Neural cell (in vitro differentiated cells): ENCODE data around the gene STEAP2. TPM values are rescaled to one million over a fixed set of nuclear protein-coding genes. Genes with fewer than 3 reads are reported as not detected.

Source experiments
- H2AFZ ChIP-seq: fragments of 200-600, 300-800 bp; sonication (generic), shearing (Covaris generic); 2 replicates; pipeline ENCODE4 v1.6.0; 2014; ENCODE audit warnings: low read depth, mild to moderate bottlenecking, antibody characterized with exemption, low read length, moderate library complexity
- H3F3A ChIP-seq: fragments of 200-600 bp; shearing (Covaris generic); 2 replicates; pipeline ENCODE4 v1.6.1; 2016; ENCODE audit warnings: mild to moderate bottlenecking, moderate library complexity, mixed read lengths, antibody characterized with exemption, low read length; ENCODE audit not compliant: insufficient read depth, poor library complexity, severe bottlenecking
- H3K27ac ChIP-seq: fragments of 200-600, 300-800 bp; sonication (generic), shearing (Covaris generic); 2 replicates; pipeline ENCODE4 v1.5.1; 2014; ENCODE audit warnings: mild to moderate bottlenecking, low read length, moderate library complexity
- H3K27me3 ChIP-seq: fragments of 300-800, 200-600 bp; sonication (generic), shearing (Covaris generic); 2 replicates; pipeline ENCODE4 v1.6.0; 2014; ENCODE audit warnings: mild to moderate bottlenecking, low read depth, low read length, moderate library complexity; ENCODE audit not compliant: insufficient read depth
- H3K36me3 ChIP-seq: fragments of 300-800, 200-600 bp; sonication (generic), shearing (Covaris generic); 2 replicates; pipeline ENCODE4 v1.5.1; 2014; ENCODE audit warnings: mild to moderate bottlenecking, antibody characterized with exemption, low read length, moderate library complexity; ENCODE audit not compliant: insufficient read depth
- H3K4me2 ChIP-seq: fragments of 300-800, 200-600 bp; sonication (generic), shearing (Covaris generic); 2 replicates; pipeline ENCODE4 v1.6.0; 2014; ENCODE audit warnings: mild to moderate bottlenecking, low read length
- H3K4me3 ChIP-seq: fragments of 300-800, 200-600 bp; sonication (generic), shearing (Covaris generic); 2 replicates; pipeline ENCODE4 v1.5.1; 2014; ENCODE audit warnings: mild to moderate bottlenecking, low read length, moderate library complexity
- H3K79me2 ChIP-seq: fragments of 200-600 bp; shearing (Covaris generic); replicated peaks from 2 replicates; pipeline ENCODE4 v1.6.0; 2014; ENCODE audit warnings: mild to moderate bottlenecking, low read length, moderate library complexity; ENCODE audit not compliant: insufficient read depth
- H3K9ac ChIP-seq: fragments of 300-800, 200-600 bp; sonication (generic), shearing (Covaris generic); 2 replicates; pipeline ENCODE4 v1.6.1; 2016; ENCODE audit warnings: mild to moderate bottlenecking, low read length, mixed read lengths
- H3K9me2 ChIP-seq: fragments of 200-600 bp; shearing (Covaris generic); 2 replicates; pipeline ENCODE4 v1.6.1; 2016; ENCODE audit warnings: mild to moderate bottlenecking, low read length, mixed read lengths; ENCODE audit not compliant: insufficient read depth
- H3K9me3 ChIP-seq: fragments of 200-600, 300-800 bp; sonication (generic), shearing (Covaris generic); 2 replicates; pipeline ENCODE4 v1.6.1; 2016; ENCODE audit warnings: mild to moderate bottlenecking, mixed run types, low read length, moderate library complexity, mixed read lengths
- H4K20me1 ChIP-seq: fragments of 200-600 bp; shearing (Covaris generic); 2 replicates; pipeline ENCODE4 v1.6.1; 2016; ENCODE audit warnings: mild to moderate bottlenecking, mixed run types; ENCODE audit not compliant: insufficient read depth
- CTCF ChIP-seq: fragments of 450-650 bp; IDR thresholded peaks from 2 replicates; pipeline ENCODE4 v1.5.1; 2014; ENCODE audit warnings: antibody characterized with exemption, mild to moderate bottlenecking, moderate library complexity; ENCODE audit not compliant: poor library complexity, severe bottlenecking
- EP300 ChIP-seq: fragments of 450-650 bp; conservative IDR thresholded peaks from 2 replicates; pipeline ENCODE4 v1.6.1; 2014; ENCODE audit warnings: antibody characterized with exemption, mild to moderate bottlenecking, moderate library complexity; ENCODE audit not compliant: poor library complexity, severe bottlenecking
- EZH2 ChIP-seq: fragments of 200-600, 300-800 bp; shearing (Covaris generic), sonication (generic); IDR thresholded peaks from 2 replicates; pipeline ENCODE4 v1.6.1; 2014; ENCODE audit warnings: antibody characterized with exemption, low read length, borderline replicate concordance, mild to moderate bottlenecking; ENCODE audit not compliant: insufficient read depth, poor library complexity, severe bottlenecking
- MXI1 ChIP-seq: fragments of 450-650 bp; conservative IDR thresholded peaks from 2 replicates; pipeline ENCODE4 v1.6.1; 2014; ENCODE audit warnings: antibody characterized with exemption, mild to moderate bottlenecking; ENCODE audit not compliant: poor library complexity, severe bottlenecking
- POLR2AphosphoS5 ChIP-seq: IDR thresholded peaks from 2 replicates; pipeline ENCODE4 v1.6.1; 2012
- RAD21 ChIP-seq: fragments of 450-650 bp; conservative IDR thresholded peaks from 2 replicates; pipeline ENCODE4 v1.6.1; 2014; ENCODE audit warnings: antibody characterized with exemption, mild to moderate bottlenecking, moderate library complexity
- REST ChIP-seq: IDR thresholded peaks from 2 replicates; pipeline ENCODE4 v1.6.1; 2012; ENCODE audit warnings: borderline replicate concordance
- SMC3 ChIP-seq: fragments of 450-650 bp; conservative IDR thresholded peaks from 2 replicates; pipeline ENCODE4 v1.6.1; 2014; ENCODE audit warnings: antibody characterized with exemption, mild to moderate bottlenecking, moderate library complexity; ENCODE audit not compliant: poor library complexity
- TAF1 ChIP-seq: IDR thresholded peaks from 2 replicates; pipeline ENCODE4 v1.6.1; 2012; ENCODE audit warnings: low read depth
- polyA plus RNA-seq: library from polyadenylated mRNA; depleted of rRNA; stranded (reverse); fragments of >200 nt; gene quantifications from 2 replicates; pipeline ENCODE4 v1.2.3, GENCODE V29; 2014

Gene STEAP2
- polyA plus RNA-seq, 1 donor from 2014 or later, result 5.9 TPM

GRCh38 chr7:90169891-90170290, 41.6 kb upstream of the STEAP2 start:
- Histone ChIP-seq H3K36me3 (no peaks in the 10 kb centered on the region), H3K9ac (no peak overlapping the region), H2AFZ (no peak overlapping the region), H3K27ac (no peak overlapping the region), H3F3A (no peaks in the 10 kb centered on the region), H3K4me3 (no peak overlapping the region), H4K20me1 (no peaks in the 10 kb centered on the region), H3K9me2 (no peaks in the 10 kb centered on the region), H3K9me3 (no peaks in the 10 kb centered on the region), H3K27me3 (no peaks in the 10 kb centered on the region), H3K79me2 (no peaks in the 10 kb centered on the region), H3K4me2 (no peak overlapping the region)
- TF ChIP-seq REST (no peak), RAD21 (no peak), POLR2AphosphoS5 (no peak), TAF1 (no peak), EP300 (no peak), MXI1 (no peak), CTCF (no peak), EZH2 (no peak), SMC3 (no peak)

- H3K36me3 ChIP-seq, result no peaks in the 10 kb centered on the region
- H3K4me2 ChIP-seq, result no peak overlapping the region
- no peak for TF ChIP-seq RAD21
- H4K20me1 ChIP-seq, result no peaks in the 10 kb centered on the region
- H3K9ac ChIP-seq, result no peak overlapping the region
- no peak overlapping the region for H3K27ac ChIP-seq
- H3F3A ChIP-seq, result no peaks in the 10 kb centered on the region
- H3K27me3 ChIP-seq, result no peaks in the 10 kb centered on the region
- H3K9me3 ChIP-seq, result no peaks in the 10 kb centered on the region
- H3K4me3 ChIP-seq, result no peak overlapping the region
- no peaks in the 10 kb centered on the region for H3K79me2 ChIP-seq
- no peaks in the 10 kb centered on the region for H3K9me2 ChIP-seq
- H2AFZ ChIP-seq, result no peak overlapping the region
Measured at GRCh38 chr7:90172121-90172520, 39.4 kb upstream of the STEAP2 start.

GRCh38 chr7:90172624-90173023, 38.9 kb upstream of the STEAP2 start:
- no peak overlapping the region for H3K4me2 ChIP-seq
- H3K4me3 ChIP-seq, result no peak overlapping the region
- no peaks in the 10 kb centered on the region for H3K79me2 ChIP-seq
- H3K9me3 ChIP-seq, result no peaks in the 10 kb centered on the region
- no peaks in the 10 kb centered on the region for H3K9me2 ChIP-seq
- TF ChIP-seq CTCF (no peak), RAD21 (no peak), EP300 (no peak), POLR2AphosphoS5 (no peak), MXI1 (no peak), REST (no peak), EZH2 (no peak), SMC3 (no peak), TAF1 (no peak)
- no peaks in the 10 kb centered on the region for H3K36me3 ChIP-seq
- H2AFZ ChIP-seq, result no peak overlapping the region
- no peaks in the 10 kb centered on the region for H3F3A ChIP-seq
- H3K27me3 ChIP-seq, result no peaks in the 10 kb centered on the region
- no peaks in the 10 kb centered on the region for H4K20me1 ChIP-seq
- no peak overlapping the region for H3K9ac ChIP-seq
- no peak overlapping the region for H3K27ac ChIP-seq
